ENCODE results near the gene GALC. TPM values are rescaled to one million over a fixed set of nuclear protein-coding genes. Genes with fewer than 3 reads are reported as not detected.

The GALC gene
- total and polyA plus RNA-seq, 11 donors = 6.1 to 28.2 (median 16.9) TPM

- ATAC-seq (no peak), DNase-seq (no peak)
- no peaks in the 10 kb centered on the region for H3K27me3 ChIP-seq
- TF ChIP-seq POLR2A (IDR thresholded peaks at IDR 0.05) = no peak
- peaks cover 0 to 89% (median 61%) of the 10 kb centered on the region in 9 donors for H3K36me3 ChIP-seq
- no peak overlapping the region for H3K4me3 ChIP-seq
- H3K9me3 ChIP-seq = no peaks in the 10 kb centered on the region
- no peaks in the 10 kb centered on the region for H3K4me1 ChIP-seq
- whole genome bisulfite sequencing, 4 donors = 92 to 98% (median 93%) methylated on average over 3 of the region's 3 CpGs
- intact Hi-C loops (cut with DNase I) = loop anchor here in 4 of 10 donors (5.0 to 10.0 kb wide), 4 partner anchors 224 to 614 kb away; partner anchors contain the start of genes PTPN21 (in 1 of the 4) and SPATA7 (in 1 of the 4)
- no peak overlapping the region for H3K27ac ChIP-seq
These were observed 52.6 kb downstream of the GALC start for GRCh38 chr14:87940382-87940781.

GRCh38 chr14:87935886-87936285, 57.1 kb downstream of the GALC start:
- WGBS, 4 donors = 57 to 89% (median 70%) methylated on average over 1 of the region's 1 CpG
- no peak overlapping the region for H3K27ac ChIP-seq
- intact Hi-C loops (cut with DNase I) = no loop called here
- no peak for ATAC-seq
- no peaks in the 10 kb centered on the region for H3K4me1 ChIP-seq
- DNase-seq = no peak
- peaks cover 0 to 2% (median 0%) of the 10 kb centered on the region in 12 donors for H3K9me3 ChIP-seq
- H3K4me3 ChIP-seq = no peak overlapping the region
- H3K36me3 ChIP-seq = peaks cover 0 to 77% (median 55%) of the 10 kb centered on the region in 9 donors
- TF ChIP-seq POLR2A (IDR thresholded peaks at IDR 0.05) (no peak), CTCF (IDR thresholded peaks at IDR 0.05) (no peak)
- H3K27me3 ChIP-seq = no peaks in the 10 kb centered on the region

- TF ChIP-seq CTCF (IDR thresholded peaks at IDR 0.05) (no peak), POLR2A (IDR thresholded peaks at IDR 0.05) (no peak)
These were observed 57.7 kb downstream of the GALC start for GRCh38 chr14:87935081-87935828.

GRCh38 chr14:87934185-87934584, 58.8 kb downstream of the GALC start:
- no peaks in the 10 kb centered on the region for H3K4me1 ChIP-seq
- no peak overlapping the region for H3K4me3 ChIP-seq
- H3K36me3 ChIP-seq = peaks cover 0 to 60% (median 38%) of the 10 kb centered on the region in 9 donors
- ATAC-seq (no peak), DNase-seq (no peak)
- H3K9me3 ChIP-seq = peaks cover 0 to 7% (median 0%) of the 10 kb centered on the region in 12 donors
- intact Hi-C loops (cut with DNase I) = no loop called here
- no peak overlapping the region for H3K27ac ChIP-seq
- WGBS, 4 donors = 74 to 80% (median 78%) methylated on average over 3 of the region's 3 CpGs
- TF ChIP-seq CTCF (IDR thresholded peaks at IDR 0.05) (peak in 1 of 12 donors; percentile 5), POLR2A (IDR thresholded peaks at IDR 0.05) (no peak)
- no peaks in the 10 kb centered on the region for H3K27me3 ChIP-seq

More at GRCh38 chr14:87935081-87935828, 57.7 kb downstream of the GALC start:
- intact Hi-C loops (cut with DNase I) = no loop called here
- Histone ChIP-seq H3K4me3 (no peak overlapping the region), H3K27ac (no peak overlapping the region), H3K36me3 (peaks cover 0 to 71% (median 48%) of the 10 kb centered on the region in 9 donors), H3K9me3 (peaks cover 0 to 7% (median 0%) of the 10 kb centered on the region in 12 donors), H3K27me3 (no peaks in the 10 kb centered on the region), H3K4me1 (no peaks in the 10 kb centered on the region)
- DNase-seq = no peak
- 37 to 55% (median 44%) methylated on average over 5 of the region's 5 CpGs for WGBS, 4 donors
- no peak for ATAC-seq

All from heart left ventricle (tissue), 16 donors.